ENCODE data around the gene MAP4K5.

Gene MAP4K5

DNA sequence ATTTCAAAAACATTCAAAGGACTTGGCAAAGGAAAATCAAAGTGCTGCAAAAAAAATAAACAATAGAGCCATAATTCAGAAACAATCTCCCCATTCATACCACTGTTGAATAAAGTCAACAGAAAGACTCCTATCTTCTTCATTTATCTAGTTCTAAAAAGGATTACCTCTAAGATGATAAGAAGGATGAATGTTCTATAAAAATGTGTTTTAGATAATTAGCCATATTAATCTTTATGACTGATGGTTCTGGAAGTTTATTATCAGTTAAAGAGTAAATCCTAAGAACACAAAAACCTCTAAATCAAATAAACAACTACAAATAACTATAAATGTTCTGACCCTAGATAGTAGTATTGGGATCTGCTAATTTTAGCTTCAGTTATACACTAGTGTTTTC lies 97.8 kb downstream of the MAP4K5 start:
- TF ChIP-seq, protein P1, sequence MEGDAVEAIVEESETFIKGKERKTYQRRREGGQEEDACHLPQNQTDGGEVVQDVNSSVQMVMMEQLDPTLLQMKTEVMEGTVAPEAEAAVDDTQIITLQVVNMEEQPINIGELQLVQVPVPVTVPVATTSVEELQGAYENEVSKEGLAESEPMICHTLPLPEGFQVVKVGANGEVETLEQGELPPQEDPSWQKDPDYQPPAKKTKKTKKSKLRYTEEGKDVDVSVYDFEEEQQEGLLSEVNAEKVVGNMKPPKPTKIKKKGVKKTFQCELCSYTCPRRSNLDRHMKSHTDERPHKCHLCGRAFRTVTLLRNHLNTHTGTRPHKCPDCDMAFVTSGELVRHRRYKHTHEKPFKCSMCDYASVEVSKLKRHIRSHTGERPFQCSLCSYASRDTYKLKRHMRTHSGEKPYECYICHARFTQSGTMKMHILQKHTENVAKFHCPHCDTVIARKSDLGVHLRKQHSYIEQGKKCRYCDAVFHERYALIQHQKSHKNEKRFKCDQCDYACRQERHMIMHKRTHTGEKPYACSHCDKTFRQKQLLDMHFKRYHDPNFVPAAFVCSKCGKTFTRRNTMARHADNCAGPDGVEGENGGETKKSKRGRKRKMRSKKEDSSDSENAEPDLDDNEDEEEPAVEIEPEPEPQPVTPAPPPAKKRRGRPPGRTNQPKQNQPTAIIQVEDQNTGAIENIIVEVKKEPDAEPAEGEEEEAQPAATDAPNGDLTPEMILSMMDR (IDR thresholded peaks at IDR 0.05; ENCODE audit: insufficient read depth, low read depth, low read length, missing control alignments) = no peak
- DNase-seq (ENCODE audit: low read depth) = no peak
- no peak overlapping the region for H3K4me3 ChIP-seq (ENCODE audit: low read depth, low read length)

DNA sequence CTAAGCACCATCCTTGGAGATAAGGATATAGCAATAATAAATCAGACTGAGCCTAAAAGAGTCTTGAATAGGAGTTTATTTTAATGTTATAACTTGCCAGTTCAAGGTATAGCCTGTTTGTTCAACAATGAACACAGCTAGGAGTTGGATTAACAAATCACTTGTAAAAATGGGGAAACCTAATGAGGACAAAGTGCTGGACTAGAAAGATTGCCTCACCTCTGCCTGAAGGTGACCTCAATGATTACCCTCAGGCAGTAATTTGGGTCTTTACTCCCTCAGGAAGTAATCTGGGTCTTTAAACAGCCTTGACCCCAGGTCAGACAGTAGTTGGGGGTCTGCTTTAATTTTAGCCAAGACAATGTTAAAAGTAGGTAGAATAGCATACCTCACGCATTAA lies 100.2 kb downstream of the MAP4K5 start:
- H3K4me3 ChIP-seq (ENCODE audit: low read depth, low read length) = no peak overlapping the region
- DNase-seq (ENCODE audit: low read depth) = no peak
- TF ChIP-seq, protein P1 (IDR thresholded peaks at IDR 0.05; ENCODE audit: insufficient read depth, low read depth, low read length, missing control alignments) = no peak

DNA sequence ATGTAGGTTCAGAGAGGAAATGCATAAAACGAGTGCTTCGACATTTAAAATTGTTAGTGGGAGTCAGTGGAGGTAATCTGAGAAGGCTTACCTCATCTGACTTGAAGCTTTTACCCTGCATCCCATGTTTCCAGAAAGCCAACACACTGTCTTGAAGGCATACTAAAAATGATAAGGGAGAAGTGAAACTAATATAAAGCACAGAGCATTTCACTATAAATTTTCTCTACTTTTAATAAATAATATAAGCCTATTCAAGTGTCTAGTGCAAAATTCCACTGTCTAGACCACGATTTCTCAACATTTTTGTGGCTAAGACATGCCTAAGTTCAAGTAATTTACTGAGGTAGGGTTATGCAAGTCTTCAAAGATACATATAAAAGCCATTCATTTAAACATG lies 106.6 kb downstream of the MAP4K5 start:
- no peak for DNase-seq (ENCODE audit: low read depth)
- no peak overlapping the region for H3K4me3 ChIP-seq (ENCODE audit: low read depth, low read length)
- TF ChIP-seq, protein P1 (IDR thresholded peaks at IDR 0.05; ENCODE audit: insufficient read depth, low read depth, low read length, missing control alignments) = no peak

DNA sequence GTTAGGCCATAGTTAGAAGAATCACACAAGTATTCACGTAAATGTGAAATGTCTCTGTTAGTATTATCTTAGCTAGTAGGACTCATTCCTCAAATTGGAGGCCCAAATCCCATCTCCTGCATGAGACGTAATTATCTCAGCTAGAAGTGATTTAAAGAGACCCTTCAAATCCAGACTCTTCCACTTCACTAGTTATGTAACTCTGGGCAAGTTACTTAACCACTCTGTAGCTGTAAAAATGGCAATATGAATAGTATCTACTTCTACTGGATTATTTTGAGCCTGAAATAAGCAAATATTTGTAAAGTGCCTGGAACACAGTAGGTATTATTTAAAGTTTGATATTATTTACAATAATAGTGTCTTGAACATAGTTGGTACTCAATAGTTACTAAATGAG lies 107.3 kb downstream of the MAP4K5 start:
- H3K4me3 ChIP-seq (ENCODE audit: low read depth, low read length) = no peak overlapping the region
- DNase-seq (ENCODE audit: low read depth) = no peak
- TF ChIP-seq, protein P1 (IDR thresholded peaks at IDR 0.05; ENCODE audit: insufficient read depth, low read depth, low read length, missing control alignments) = no peak

DNA sequence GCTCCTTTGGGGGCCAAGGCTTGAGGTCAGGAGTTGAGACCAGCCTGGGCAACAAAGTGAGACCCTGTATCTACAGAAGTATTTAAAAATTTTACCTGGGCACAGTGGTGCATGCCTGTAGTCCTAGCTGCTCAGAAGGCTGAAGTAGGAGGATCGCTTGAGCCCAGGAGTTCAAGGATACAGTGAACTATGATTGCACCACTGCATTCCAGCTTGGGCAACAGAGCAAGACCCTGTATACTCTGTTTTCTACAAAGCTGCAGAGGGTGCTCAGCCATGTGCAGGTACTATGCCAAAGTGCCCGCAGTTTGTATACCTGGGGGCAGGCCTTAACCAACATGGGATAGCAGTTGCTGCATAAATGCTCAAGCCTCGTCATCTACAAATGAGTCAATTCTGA lies 108.8 kb downstream of the MAP4K5 start:
- H3K4me3 ChIP-seq (ENCODE audit: low read depth, low read length) = no peak overlapping the region
- no peak for DNase-seq (ENCODE audit: low read depth)
- TF ChIP-seq, protein P1 (IDR thresholded peaks at IDR 0.05; ENCODE audit: insufficient read depth, low read depth, low read length, missing control alignments) = no peak

DNA sequence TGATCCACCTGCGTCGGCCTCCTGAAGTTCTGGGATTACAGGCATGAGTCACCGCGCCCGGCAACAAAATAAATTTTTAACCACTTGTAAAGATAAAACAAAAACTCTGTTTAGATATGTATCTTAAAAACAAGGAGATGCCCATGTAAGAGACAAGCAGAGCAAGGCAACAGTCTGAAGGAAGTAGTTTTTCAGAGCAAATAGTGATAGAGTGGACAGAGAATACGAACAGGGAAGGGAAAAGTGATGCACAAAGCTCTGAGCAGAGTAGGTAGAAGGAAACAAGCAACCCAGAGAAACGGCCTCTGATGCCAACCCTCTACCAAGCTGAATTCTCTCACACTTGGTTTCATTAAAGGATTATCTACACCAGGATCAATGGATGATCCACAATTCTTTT lies 110.9 kb downstream of the MAP4K5 start:
- H3K4me3 ChIP-seq (ENCODE audit: low read depth, low read length) = no peak overlapping the region
- TF ChIP-seq, protein P1 (IDR thresholded peaks at IDR 0.05; ENCODE audit: insufficient read depth, low read depth, low read length, missing control alignments) = no peak
- no peak for DNase-seq (ENCODE audit: low read depth)

DNA sequence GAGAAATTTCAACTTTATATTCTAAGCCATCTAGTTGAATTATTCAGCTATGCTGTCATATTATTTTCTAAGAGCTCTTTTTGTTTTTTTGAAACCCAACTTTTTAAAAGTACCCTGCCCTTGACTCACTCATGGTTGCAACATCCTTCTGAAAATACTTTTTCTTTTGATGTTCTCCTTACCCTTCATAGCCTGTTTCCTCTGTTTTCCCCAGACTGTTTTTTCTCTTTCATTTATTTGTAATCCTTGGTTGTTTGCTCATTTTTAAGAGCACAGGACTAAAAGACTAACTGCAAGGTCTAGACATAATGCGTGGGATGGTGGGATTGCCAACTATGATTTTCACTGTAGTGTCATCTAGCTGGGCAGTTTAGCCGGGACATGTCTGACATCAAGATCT lies 114.5 kb downstream of the MAP4K5 start:
- TF ChIP-seq, protein P1 (IDR thresholded peaks at IDR 0.05; ENCODE audit: insufficient read depth, low read depth, low read length, missing control alignments) = no peak
- H3K4me3 ChIP-seq (ENCODE audit: low read depth, low read length) = no peak overlapping the region
- DNase-seq (ENCODE audit: low read depth) = no peak
